OCI-LY7 (cell line): ENCODE results near the gene MPC1L. TPM values are rescaled to one million over a fixed set of nuclear protein-coding genes. Genes with fewer than 3 reads are reported as not detected.

ENCODE experiments used
- BruUV-seq: library from RNA; stranded (reverse); fragments of 400-500 nt; replicated peaks from 2 replicates; lab custom pipeline; 2021; lab: Mats Ljungman, UMichigan
- CTCF ChIA-PET: fragments of 300-600 bp; sonication (Branson Sonifier 250); formaldehyde crosslinking; loops from one replicate; lab custom pipeline; 2022; ENCODE audit warnings: antibody characterized with exemption; ENCODE audit not compliant: unreplicated experiment; lab: Charles Lee
- POLR2A ChIA-PET: fragments of 300-600 bp; sonication (Branson Sonifier 250); formaldehyde crosslinking; loops from one replicate; lab custom pipeline; 2022; ENCODE audit warnings: antibody characterized with exemption; lab: Charles Lee
- DNase-seq: peaks from one replicate; pipeline ENCODE4 v3.0.0-alpha.2; 2015; ENCODE audit warnings: low spot score
- H2AFZ ChIP-seq: fragments of 200-600 bp; sonication (generic), shearing (Covaris generic); 2 replicates; pipeline ENCODE4 v1.6.1; 2014; ENCODE audit warnings: mild to moderate bottlenecking, antibody characterized with exemption, low read length, moderate library complexity
- H3K27ac ChIP-seq: fragments of 200-600 bp; sonication (generic); 2 replicates; pipeline ENCODE4 v1.5.1; 2014; ENCODE audit warnings: mixed run types, low read depth, mild to moderate bottlenecking, moderate library complexity, low read length, inconsistent platforms; ENCODE audit not compliant: poor library complexity, severe bottlenecking
- H3K36me3 ChIP-seq: fragments of 200-600 bp; sonication (generic); 2 replicates; pipeline ENCODE4 v1.6.1; 2014; ENCODE audit warnings: mild to moderate bottlenecking, antibody characterized with exemption, low read length, moderate library complexity, mixed read lengths; ENCODE audit not compliant: insufficient read depth
- H3K4me1 ChIP-seq: fragments of 200-600 bp; sonication (generic); 2 replicates; pipeline ENCODE4 v1.5.1; 2014; ENCODE audit warnings: mild to moderate bottlenecking, low read length; ENCODE audit not compliant: insufficient read depth, poor library complexity, severe bottlenecking
- H3K4me2 ChIP-seq: fragments of 200-600 bp; sonication (generic); 2 replicates; pipeline ENCODE4 v1.6.1; 2014; ENCODE audit warnings: mild to moderate bottlenecking, low read length
- H3K4me3 ChIP-seq: fragments of 200-600 bp; sonication (generic); 2 replicates; pipeline ENCODE4 v1.5.1; 2014; ENCODE audit warnings: mild to moderate bottlenecking, low read depth, low read length; ENCODE audit not compliant: poor library complexity, severe bottlenecking
- H3K79me2 ChIP-seq: fragments of 200-600 bp; sonication (generic); 2 replicates; pipeline ENCODE4 v1.6.1; 2016; ENCODE audit warnings: low read depth, mild to moderate bottlenecking, low read length, moderate library complexity, mixed read lengths; ENCODE audit not compliant: insufficient read depth
- H3K9me2 ChIP-seq: fragments of 200-600 bp; sonication (generic); 2 replicates; pipeline ENCODE4 v1.6.1; 2016; ENCODE audit warnings: mild to moderate bottlenecking, low read length, mixed read lengths; ENCODE audit not compliant: insufficient read depth
- H3K9me3 ChIP-seq: fragments of 200-600 bp; sonication (generic); 2 replicates; pipeline ENCODE4 v1.6.1; 2014; ENCODE audit warnings: mild to moderate bottlenecking, mixed run types, low read length, mixed read lengths
- H4K20me1 ChIP-seq: fragments of 200-600 bp; sonication (generic); 2 replicates; pipeline ENCODE4 v1.6.1; 2014; ENCODE audit warnings: mild to moderate bottlenecking, antibody characterized with exemption, low read length, moderate library complexity, mixed read lengths; ENCODE audit not compliant: insufficient read depth
- EZH2phosphoT487 ChIP-seq: fragments of 200-600 bp; sonication (generic); IDR thresholded peaks from 2 replicates; pipeline ENCODE4 v1.6.1; 2018; ENCODE audit warnings: low read depth, borderline replicate concordance, mild to moderate bottlenecking, mixed run types, antibody characterized with exemption, low read length, moderate library complexity, mixed read lengths
- intact Hi-C: fragments of 100-400 bp; cut with micrococcal nuclease; formaldehyde crosslinking; loops from one replicate; pipeline ENCODE4 v1.10.0; 2022; ENCODE audit not compliant: unreplicated experiment
- total RNA-seq, 2 experiments: library from RNA; depleted of rRNA in 1 of 2; stranded (reverse); fragments of >200 nt in 1 of 2; shearing (Covaris generic) in 1 of 2; gene quantifications; 2 replicates each; pipeline ENCODE4 v1.2.3, GENCODE V29; 2014 to 2022
- TF ChIP-seq, protein P1 (sequence below): fragments of 200-600 bp; sonication (generic); conservative IDR thresholded peaks from 2 replicates; pipeline ENCODE4 v1.5.1; 2014; ENCODE audit warnings: mild to moderate bottlenecking, antibody characterized with exemption, low read length, moderate library complexity, mixed read lengths

Gene MPC1L
- total RNA-seq, 2 experiments from 2014 or later: not detected

DNA sequence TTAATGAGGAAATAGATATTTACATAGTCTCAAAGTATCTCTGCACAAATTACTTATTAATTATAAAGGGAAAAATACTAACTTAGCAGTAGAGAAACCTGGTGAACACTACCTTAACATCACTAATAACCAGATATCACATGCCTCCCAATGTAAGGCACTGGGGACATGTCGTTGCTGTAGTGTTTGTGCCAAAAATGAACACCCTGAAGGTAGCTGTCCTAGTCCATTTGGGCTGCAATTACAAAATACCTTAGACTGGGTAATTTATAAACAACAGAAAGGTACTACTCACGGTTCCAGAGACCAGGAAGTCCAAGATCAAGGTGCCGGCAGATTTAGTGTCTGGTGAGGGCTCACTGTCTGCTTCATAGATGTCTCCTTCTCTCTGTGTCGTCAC, 10.7 kb upstream of the MPC1L start:
- intact Hi-C loops: no loop called here
- CTCF ChIA-PET: no interaction called here
- H3K79me2 ChIP-seq: no peaks in the 10 kb centered on the region
- H3K4me2 ChIP-seq: no peak overlapping the region
- no peaks in the 10 kb centered on the region for H3K9me3 ChIP-seq
- H3K27ac ChIP-seq: no peak overlapping the region
- H2AFZ ChIP-seq: no peak overlapping the region
- DNase-seq: no peak
- H3K9me2 ChIP-seq: no peaks in the 10 kb centered on the region
- no peaks in the 10 kb centered on the region for H3K36me3 ChIP-seq
- TF ChIP-seq, protein P1, sequence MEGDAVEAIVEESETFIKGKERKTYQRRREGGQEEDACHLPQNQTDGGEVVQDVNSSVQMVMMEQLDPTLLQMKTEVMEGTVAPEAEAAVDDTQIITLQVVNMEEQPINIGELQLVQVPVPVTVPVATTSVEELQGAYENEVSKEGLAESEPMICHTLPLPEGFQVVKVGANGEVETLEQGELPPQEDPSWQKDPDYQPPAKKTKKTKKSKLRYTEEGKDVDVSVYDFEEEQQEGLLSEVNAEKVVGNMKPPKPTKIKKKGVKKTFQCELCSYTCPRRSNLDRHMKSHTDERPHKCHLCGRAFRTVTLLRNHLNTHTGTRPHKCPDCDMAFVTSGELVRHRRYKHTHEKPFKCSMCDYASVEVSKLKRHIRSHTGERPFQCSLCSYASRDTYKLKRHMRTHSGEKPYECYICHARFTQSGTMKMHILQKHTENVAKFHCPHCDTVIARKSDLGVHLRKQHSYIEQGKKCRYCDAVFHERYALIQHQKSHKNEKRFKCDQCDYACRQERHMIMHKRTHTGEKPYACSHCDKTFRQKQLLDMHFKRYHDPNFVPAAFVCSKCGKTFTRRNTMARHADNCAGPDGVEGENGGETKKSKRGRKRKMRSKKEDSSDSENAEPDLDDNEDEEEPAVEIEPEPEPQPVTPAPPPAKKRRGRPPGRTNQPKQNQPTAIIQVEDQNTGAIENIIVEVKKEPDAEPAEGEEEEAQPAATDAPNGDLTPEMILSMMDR: no peak
- TF ChIP-seq EZH2phosphoT487: no peak
- no peak overlapping the region for H3K4me3 ChIP-seq
- BruUV-seq: no TSS peak
- H4K20me1 ChIP-seq: no peaks in the 10 kb centered on the region
- H3K4me1 ChIP-seq: no peaks in the 10 kb centered on the region
- POLR2A ChIA-PET: no interaction called here

DNA sequence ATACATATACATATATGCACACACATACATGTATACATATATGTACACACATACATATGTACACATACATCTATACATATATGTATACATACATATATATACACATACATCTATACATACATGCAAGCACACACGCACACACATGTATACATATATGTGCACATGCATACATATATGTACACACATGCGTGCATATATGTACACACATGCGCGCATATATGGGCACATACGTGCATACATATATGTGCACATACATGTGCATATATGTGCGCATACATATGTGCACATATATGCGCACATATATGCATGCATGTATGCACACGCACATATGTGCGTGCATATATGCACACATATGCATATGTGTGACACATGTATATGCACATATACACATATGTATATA, 7.3 kb upstream of the MPC1L start:
- ChIA-PET CTCF (no interaction called here), POLR2A (no interaction called here)
- intact Hi-C loops: no loop called here
- BruUV-seq: no TSS peak
- no peaks in the 10 kb centered on the region for H3K9me2 ChIP-seq
- no peaks in the 10 kb centered on the region for H4K20me1 ChIP-seq
- no peak overlapping the region for H3K4me2 ChIP-seq
- no peaks in the 10 kb centered on the region for H3K4me1 ChIP-seq
- no peaks in the 10 kb centered on the region for H3K79me2 ChIP-seq
- H2AFZ ChIP-seq: no peak overlapping the region
- no peak overlapping the region for H3K4me3 ChIP-seq
- no peak for TF ChIP-seq EZH2phosphoT487
- TF ChIP-seq, protein P1: no peak
- no peak overlapping the region for H3K27ac ChIP-seq
- H3K9me3 ChIP-seq: no peaks in the 10 kb centered on the region
- H3K36me3 ChIP-seq: no peaks in the 10 kb centered on the region
- DNase-seq: no peak

DNA sequence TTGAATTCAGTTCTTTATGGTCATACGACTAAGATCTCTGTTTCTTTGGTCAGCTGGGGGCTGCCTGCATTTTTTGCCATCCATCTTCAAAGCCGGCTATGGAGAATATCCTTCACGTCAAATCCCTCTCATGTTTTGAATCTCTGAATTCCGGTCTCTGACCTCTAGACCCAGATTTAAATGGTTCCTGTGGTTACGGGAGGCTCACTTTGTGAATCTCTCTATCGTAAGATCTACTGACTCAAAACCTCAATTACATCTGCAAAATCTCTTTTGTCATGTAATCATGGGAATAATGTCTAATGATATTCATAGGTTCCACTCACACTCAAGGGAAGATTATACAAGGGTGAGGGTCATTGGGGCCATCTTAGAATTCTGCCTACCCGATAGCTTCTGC, 5.7 kb upstream of the MPC1L start:
- Histone ChIP-seq H3K4me1 (no peaks in the 10 kb centered on the region), H3K4me3 (no peak overlapping the region), H3K4me2 (no peak overlapping the region), H3K9me2 (no peaks in the 10 kb centered on the region), H3K27ac (no peak overlapping the region), H3K36me3 (no peaks in the 10 kb centered on the region), H3K79me2 (no peaks in the 10 kb centered on the region), H4K20me1 (no peaks in the 10 kb centered on the region), H2AFZ (no peak overlapping the region), H3K9me3 (no peaks in the 10 kb centered on the region)
- intact Hi-C loops: no loop called here
- no TSS peak for BruUV-seq
- TF ChIP-seq, protein P1: no peak
- no peak for TF ChIP-seq EZH2phosphoT487
- ChIA-PET CTCF (no interaction called here), POLR2A (no interaction called here)
- no peak for DNase-seq
